GM21619 (cell line): Measurements from ENCODE around the gene WWTR1.
A peak's percentile ranks its signal among the peaks of the same experiment; 100 is the strongest.

Experiments used
- ATAC-seq: cut with Tn5 transposase; IDR thresholded peaks from one replicate; pipeline ENCODE4 v1.9.1; 2021; ENCODE audit not compliant: unreplicated experiment

The WWTR1 gene

DNA sequence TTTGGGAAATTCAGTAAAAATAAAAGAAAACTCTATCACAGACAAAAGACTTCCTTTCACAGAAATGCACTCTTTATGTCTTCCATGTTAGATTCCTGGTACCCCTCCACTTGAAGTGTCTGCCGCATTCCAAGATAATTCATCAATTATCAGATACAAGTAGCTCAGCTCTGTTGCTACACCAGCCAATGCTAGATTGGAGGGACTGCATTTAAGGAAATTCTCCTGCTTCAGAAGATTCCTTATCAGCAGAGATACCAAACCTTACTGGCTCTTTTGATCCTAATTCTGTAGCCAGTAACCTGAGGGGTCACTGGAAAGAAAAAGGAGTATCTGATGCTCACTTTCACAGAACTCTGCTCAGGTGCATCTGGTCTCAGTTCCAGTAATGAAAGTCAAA lies 119.5 kb downstream of the WWTR1 start:
- ATAC-seq = no peak

DNA sequence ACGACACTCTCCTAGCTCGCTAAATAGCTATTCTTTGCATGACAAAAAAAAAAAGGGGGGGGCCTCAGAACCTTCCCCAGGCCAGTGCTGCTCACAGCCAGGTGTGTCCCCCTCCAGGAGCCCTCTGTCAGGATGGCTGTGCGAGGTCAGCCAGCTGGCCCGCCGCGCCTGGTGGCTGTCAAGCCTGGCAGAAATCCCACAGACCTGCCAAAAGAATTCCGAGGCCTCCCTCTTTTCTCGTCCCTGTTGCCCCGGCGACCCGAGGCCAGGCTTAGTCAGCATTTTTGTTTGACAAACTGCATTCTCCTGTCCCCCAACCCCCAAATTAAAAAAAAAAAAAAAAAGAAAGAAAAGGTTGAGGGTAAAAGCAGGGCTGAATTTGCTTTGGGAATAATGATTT lies 121.4 kb downstream of the WWTR1 start:
- ATAC-seq = no peak

- ATAC-seq = no peak
These were observed 122.5 kb downstream of the WWTR1 start for GRCh38 chr3:149535333-149535685.

GRCh38 chr3:149534671-149535332 lies 123.0 kb downstream of the WWTR1 start:
- no peak for ATAC-seq

DNA sequence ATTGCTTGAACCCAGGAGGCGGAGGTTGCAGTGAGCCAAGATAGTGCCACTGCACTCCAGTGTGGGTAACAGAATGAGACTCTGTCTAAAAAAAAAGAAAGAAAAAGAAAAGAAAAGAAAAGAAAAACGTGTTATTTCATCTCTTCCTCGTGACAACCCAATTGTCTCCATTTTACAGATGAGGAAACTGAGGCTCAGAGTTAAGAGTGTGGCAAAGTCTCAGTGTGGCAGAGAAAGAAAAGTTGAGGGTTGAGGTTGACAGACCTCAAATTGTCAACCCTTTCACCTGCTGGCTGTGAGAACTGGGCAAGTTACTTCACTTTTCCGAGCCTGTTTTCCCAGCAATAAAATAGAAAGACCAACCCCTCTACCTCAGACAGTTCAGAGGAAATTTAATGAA lies 123.7 kb downstream of the WWTR1 start:
- ATAC-seq = no peak

- no peak for ATAC-seq
These were observed 125.2 kb downstream of the WWTR1 start for GRCh38 chr3:149532489-149533180.

DNA sequence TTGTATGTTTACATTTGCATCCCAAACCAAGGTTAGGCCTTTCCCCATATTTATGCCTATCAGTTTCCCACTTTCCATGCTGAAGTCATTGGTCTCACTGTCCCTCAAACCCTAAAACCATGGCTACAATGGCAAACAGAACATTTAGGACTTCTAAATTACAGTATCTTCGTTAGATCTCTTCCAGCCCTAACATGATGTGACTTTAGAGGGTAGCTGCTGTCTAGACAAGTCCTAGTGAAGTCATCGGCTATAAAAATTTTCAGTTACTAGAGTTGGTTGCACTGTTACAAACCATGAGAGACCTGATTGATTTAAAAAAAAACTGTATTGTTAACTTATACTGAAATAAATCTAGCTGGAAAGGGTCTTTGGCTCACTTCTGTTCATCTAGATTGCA lies 128.7 kb downstream of the WWTR1 start:
- no peak for ATAC-seq

GRCh38 chr3:149528340-149528650 lies 129.5 kb downstream of the WWTR1 start:
- ATAC-seq = no peak

DNA sequence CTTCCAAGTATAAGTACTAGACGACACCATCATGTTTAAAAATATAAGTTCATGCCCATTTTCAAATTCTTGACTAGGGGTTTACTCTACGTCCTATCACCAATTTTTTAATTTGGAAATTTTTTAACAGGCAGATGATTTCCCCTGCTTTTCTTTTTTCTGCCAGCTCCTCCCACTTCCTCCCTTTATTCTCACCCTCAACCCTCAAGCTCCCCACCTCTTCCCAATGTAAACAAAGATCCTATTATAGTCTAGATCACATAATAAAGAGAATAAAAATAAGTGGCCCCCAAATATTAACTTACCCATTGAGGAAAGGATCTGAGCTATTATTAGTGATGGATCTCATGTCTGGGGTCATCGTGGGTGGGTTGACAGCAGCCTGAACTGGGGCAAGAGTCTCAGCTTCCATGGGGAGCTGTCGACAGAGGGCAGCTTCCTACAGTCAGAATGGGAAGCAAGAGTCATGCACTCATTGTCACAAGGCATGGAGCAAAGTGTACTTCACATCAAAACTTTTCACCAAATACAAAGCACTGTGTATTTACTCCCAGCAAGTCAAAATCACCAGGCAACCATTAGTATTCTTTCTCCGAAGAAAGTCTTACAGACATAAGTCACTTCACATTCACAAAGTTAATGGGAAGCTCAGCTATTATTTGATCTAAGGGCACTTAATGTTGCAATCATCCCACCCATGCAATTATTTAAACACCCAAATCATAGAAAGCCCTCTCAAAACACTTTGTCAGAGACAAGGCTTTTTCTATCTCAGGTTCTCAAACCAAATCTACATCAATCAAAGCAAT lies 130.1 kb downstream of the WWTR1 start:
- ATAC-seq = no peak

DNA sequence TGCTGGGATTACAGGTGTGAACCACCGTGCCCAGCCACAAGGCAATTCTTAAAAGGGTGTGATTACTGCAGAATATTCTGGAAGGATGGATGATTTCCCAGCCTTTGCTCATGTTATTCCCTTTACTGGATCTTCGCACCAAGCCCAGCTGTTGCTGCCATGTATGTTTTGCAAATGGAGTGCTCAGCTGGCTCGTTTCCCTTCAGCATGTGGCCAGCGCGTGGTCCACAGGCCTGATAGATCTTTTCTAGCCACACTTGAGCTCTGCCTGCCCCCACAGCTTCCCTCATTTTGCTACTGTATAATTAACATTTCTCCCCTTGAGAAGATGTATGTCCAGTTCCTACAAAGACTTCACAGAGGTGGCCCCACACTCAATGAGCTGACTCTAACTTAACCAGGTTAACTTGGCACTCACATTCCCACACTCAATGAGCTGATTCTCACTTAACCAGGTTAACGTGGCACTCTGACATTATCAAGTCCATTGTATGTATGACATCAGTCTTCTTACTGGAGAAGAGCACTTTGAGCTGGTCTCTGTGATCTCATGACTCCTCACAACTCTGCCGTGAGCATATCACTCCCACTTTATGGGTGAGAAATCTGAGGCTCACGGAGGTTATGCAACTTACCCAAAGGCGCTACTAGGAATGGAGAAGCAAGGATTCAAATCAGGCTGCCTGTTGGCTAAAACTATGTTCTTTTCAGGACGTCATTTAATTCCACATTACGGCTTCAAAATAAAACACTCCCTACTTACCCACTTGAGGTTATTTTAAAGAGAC lies 134.1 kb downstream of the WWTR1 start:
- ATAC-seq = no peak

- no peak for ATAC-seq
These were observed 137.9 kb downstream of the WWTR1 start for GRCh38 chr3:149519912-149520311.

GRCh38 chr3:149516920-149517319 lies 140.9 kb downstream of the WWTR1 start:
- no peak for ATAC-seq

GRCh38 chr3:149515249-149515648 lies 142.6 kb downstream of the WWTR1 start:
- ATAC-seq = no peak

DNA sequence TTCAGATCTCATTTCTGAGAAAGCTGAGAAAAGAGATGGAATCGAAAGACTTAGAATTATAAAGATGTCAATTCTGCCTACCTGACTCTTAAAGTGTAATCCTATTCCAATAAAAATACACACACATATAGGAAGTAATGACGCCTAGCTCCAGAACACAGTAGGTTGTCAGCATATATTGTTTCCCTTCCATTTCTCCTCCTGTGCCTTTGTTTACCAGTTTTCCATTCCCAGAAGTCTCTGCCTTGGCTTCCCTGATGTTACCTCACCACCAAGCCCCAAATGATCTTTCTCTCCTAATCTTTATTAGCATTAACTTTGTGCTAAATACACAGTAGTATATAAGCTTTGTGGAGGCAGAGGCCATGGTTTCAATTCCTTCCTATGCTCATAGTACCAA lies 143.4 kb downstream of the WWTR1 start:
- ATAC-seq = no peak

DNA sequence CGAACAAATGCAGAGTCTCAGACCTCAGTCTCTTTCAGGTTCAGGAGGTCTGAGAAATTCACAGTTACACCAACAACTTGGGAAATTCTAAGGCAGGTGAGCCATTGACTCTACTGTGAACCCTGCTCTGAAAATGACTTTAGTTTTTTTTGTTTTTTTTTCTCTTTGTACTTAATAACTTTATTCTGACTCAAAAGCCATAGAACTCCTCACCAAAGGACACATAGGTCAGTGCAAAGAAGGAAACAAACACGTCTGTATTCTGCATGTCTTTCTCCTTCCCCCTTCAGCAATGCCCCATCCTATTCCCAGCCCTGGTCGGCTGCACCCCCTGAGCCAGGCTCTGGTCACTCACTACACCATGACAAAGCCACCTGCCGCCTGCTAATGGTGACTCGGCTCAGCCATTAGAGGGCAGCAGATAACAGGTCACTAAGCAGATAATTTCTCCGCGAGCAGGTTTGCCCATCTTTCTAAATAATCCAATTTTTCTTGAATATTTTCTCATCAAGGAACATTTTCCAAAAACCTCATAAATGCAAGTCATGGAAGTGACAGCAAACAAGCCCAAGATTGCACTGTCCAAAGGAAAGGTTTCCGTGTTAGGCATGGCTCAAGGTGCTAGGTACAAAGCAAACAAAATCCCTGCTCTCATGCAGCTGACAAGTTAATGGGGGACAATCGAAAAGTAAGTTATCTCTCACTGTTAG lies 145.6 kb downstream of the WWTR1 start:
- ATAC-seq = peak; percentile 66

DNA sequence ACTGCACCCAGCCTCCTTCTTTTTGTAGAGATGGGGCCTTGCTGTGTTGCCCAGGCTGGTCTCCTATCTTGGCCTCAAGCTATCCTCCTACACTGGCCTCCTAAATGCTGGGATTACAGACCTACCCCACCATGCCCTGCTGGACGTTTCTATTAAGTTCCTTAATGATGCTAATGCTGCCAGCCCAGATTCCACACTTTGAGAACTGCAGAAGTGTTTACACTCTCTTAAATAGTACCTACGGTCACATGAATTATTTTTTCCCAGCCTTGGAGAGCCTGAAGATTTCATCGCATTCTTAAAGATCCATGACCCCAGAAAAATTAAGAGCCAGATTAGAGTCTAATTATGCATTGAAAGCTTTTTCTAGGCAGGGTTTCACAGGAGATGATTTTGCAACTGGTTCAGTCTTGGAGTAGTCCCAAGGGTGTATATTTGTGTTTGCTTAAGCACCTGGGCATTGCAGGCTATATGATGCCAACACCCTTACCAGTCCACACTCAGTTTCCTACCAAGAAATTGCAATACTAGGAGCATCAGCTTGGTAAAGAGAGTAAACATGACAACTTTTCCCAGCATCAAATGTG lies 146.7 kb downstream of the WWTR1 start:
- no peak for ATAC-seq

GRCh38 chr3:149510480-149510879 lies 147.3 kb downstream of the WWTR1 start:
- no peak for ATAC-seq

DNA sequence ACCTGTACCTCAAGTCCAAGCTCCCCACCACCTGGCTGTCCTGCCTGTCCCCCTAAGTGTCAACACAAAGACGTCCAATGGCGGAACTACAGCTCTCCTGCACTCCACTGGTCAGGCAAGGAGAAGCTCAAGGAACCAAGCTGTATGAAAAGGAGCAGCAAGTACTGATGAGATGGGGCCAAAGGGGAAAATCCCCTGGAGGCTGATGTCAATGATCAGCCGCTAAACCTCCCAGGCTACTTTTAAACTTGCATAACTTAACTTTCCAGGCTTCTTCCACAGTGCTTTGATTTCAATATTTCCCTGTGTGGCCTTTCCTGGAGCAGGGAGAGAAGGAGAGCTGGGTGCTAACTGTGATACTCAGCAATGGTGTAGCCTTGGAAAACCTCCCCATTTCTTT lies 148.3 kb downstream of the WWTR1 start:
- ATAC-seq = no peak

GRCh38 chr3:149507491-149508324 lies 150.1 kb downstream of the WWTR1 start:
- peak; percentile 35 for ATAC-seq

GRCh38 chr3:149506965-149507364 lies 150.9 kb downstream of the WWTR1 start:
- no peak for ATAC-seq
